Measurements from ENCODE around the gene BACH2.
A peak's percentile ranks its signal among the peaks of the same experiment; 100 is the strongest.
"Not testable (repeated sequence)": the region's sequence is repeated elsewhere in the genome, so short reads cannot be mapped to it uniquely, and the experiment has no call there.

BACH2 gene

GRCh38 chr6:89985751-89986493 lies 310.7 kb downstream of the BACH2 start:
- DNase-seq: no peak

GRCh38 chr6:89984926-89985750 lies 311.5 kb downstream of the BACH2 start:
- peak; percentile 49 to 82 for DNase-seq

GRCh38 chr6:89980353-89980752 lies 316.3 kb downstream of the BACH2 start:
- no peak for DNase-seq

GRCh38 chr6:89979481-89980119 lies 317.0 kb downstream of the BACH2 start:
- DNase-seq: no peak

GRCh38 chr6:89978749-89979145 lies 317.9 kb downstream of the BACH2 start:
- DNase-seq: no peak

GRCh38 chr6:89977808-89978748 lies 318.6 kb downstream of the BACH2 start:
- peak; percentile 75 to 90 for DNase-seq

- no peak for DNase-seq
These were observed 320.0 kb downstream of the BACH2 start for GRCh38 chr6:89976694-89977020.

GRCh38 chr6:89975991-89976693 lies 320.5 kb downstream of the BACH2 start:
- DNase-seq: peak; percentile 7 to 37

GRCh38 chr6:89975366-89975765 lies 321.3 kb downstream of the BACH2 start:
- no peak for DNase-seq

GRCh38 chr6:89974834-89975233 lies 321.8 kb downstream of the BACH2 start:
- DNase-seq: peak in 1 of 2 experiments; percentile 34

- DNase-seq: no peak
These were observed 324.6 kb downstream of the BACH2 start for GRCh38 chr6:89972025-89972381.

- not testable (repeated sequence) for DNase-seq
These were observed 325.2 kb downstream of the BACH2 start for GRCh38 chr6:89971338-89972024.

GRCh38 chr6:89970609-89971337 lies 325.9 kb downstream of the BACH2 start:
- DNase-seq: peak; percentile 83 to 84

GRCh38 chr6:89970072-89970471 lies 326.6 kb downstream of the BACH2 start:
- DNase-seq: peak; percentile 74 to 89

GRCh38 chr6:89966913-89967312 lies 329.7 kb downstream of the BACH2 start:
- DNase-seq: no peak

- peak; percentile 61 to 87 for DNase-seq
These were observed 330.5 kb downstream of the BACH2 start for GRCh38 chr6:89966228-89966544.

GRCh38 chr6:89965441-89966227 lies 331.0 kb downstream of the BACH2 start:
- DNase-seq: peak in 1 of 2 experiments; percentile 17

- no peak for DNase-seq
These were observed 333.3 kb downstream of the BACH2 start for GRCh38 chr6:89963391-89963790.

GRCh38 chr6:89961481-89961880 lies 335.2 kb downstream of the BACH2 start:
- no peak for DNase-seq

GRCh38 chr6:89959883-89960282 lies 336.8 kb downstream of the BACH2 start:
- DNase-seq: no peak
